Thymus (tissue), 11 donors: ENCODE data around the gene LYL1. TPM values are rescaled to one million over a fixed set of nuclear protein-coding genes. Genes with fewer than 3 reads are reported as not detected.

ENCODE experiments used
- DNase-seq, 9 donors: peaks; one replicate each; pipeline ENCODE4 v3.0.0-alpha.2; 2013; ENCODE audit warnings: low spot score in 9 of 9, low read depth in 6 of 9, missing footprints in 1 of 9
- H3K27ac ChIP-seq, 2 donors: one replicate each; pipeline ENCODE4 v1.5.1; 2013; ENCODE audit warnings: control low read depth in 1 of 2, low read depth in 1 of 2, low read length in 1 of 2, mild to moderate bottlenecking in 1 of 2, moderate library complexity in 1 of 2
- H3K27me3 ChIP-seq, 2 donors: one replicate each; pipeline ENCODE4 v1.5.1; 2013; ENCODE audit warnings: low read length in 1 of 2; ENCODE audit not compliant: control insufficient read depth in 2 of 2, insufficient read depth in 1 of 2
- H3K36me3 ChIP-seq, 2 donors: one replicate each; pipeline ENCODE4 v1.5.1; 2013; ENCODE audit warnings: low read length in 1 of 2, mild to moderate bottlenecking in 1 of 2, moderate library complexity in 1 of 2; ENCODE audit not compliant: control insufficient read depth in 2 of 2, insufficient read depth in 2 of 2
- H3K4me1 ChIP-seq, 2 donors: one replicate each; pipeline ENCODE4 v1.5.1; 2013; ENCODE audit warnings: low read length in 2 of 2; ENCODE audit not compliant: control insufficient read depth in 2 of 2, insufficient read depth in 2 of 2
- H3K4me3 ChIP-seq, 2 donors: one replicate each; pipeline ENCODE4 v1.5.1; 2013; ENCODE audit warnings: low read length in 2 of 2, control low read depth in 1 of 2, mild to moderate bottlenecking in 1 of 2
- H3K9me3 ChIP-seq, 2 donors: one replicate each; pipeline ENCODE4 v1.5.1; 2013; ENCODE audit warnings: low read length in 1 of 2, mild to moderate bottlenecking in 1 of 2; ENCODE audit not compliant: control insufficient read depth in 2 of 2, insufficient read depth in 1 of 2
- WGBS: extraction: QIAGEN DNeasy Blood & Tissue Kit; methylation state at CpG from one replicate; pipeline ENCODE4 v1.1.7; 2013; 5-methylcytosine and 5-hydroxymethylcytosine counted together
- polyA plus RNA-seq: library from polyadenylated mRNA; stranded (reverse); fragments of 200-250 nt; gene quantifications from one replicate; pipeline ENCODE4 v1.2.3, GENCODE V29; 2013
- total RNA-seq: library from RNA; stranded (reverse); fragments of 120-200 nt; gene quantifications from one replicate; pipeline ENCODE4 v1.2.4, GENCODE V29; 2013
- donor health status: healthy.

Gene LYL1
- total and polyA plus RNA-seq, 2 donors = 8.3 to 14.0 TPM

DNA sequence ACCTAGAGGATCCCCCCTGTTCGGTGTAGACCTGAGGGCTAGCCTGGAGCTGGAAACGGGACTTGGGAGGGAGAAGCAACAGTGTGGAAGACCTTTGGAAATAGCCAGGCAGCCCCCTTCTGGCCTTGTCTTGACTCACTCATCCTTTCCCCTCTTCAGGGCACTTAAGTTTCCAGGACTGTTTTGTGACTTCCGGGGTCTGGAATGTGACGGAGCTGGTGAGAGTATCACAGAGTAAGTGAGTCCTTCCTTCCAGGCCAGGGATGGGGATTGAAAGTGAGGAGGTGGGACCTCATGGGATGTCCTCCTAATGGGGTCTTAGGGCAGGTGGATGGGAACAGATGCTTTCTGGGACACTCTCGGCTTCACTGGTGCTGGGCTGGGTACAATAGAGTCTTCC lies 29.4 kb downstream of the LYL1 start:
- Histone ChIP-seq H3K27me3 (peaks cover 0 to 46% of the 10 kb centered on the region in 2 donors), H3K4me1 (peaks cover 0 to 25% of the 10 kb centered on the region in 2 donors), H3K9me3 (no peaks in the 10 kb centered on the region), H3K27ac (no peak overlapping the region), H3K4me3 (no peak overlapping the region), H3K36me3 (no peaks in the 10 kb centered on the region)
- no peak for DNase-seq
- WGBS = 95% methylated on average over 5 of the region's 5 CpGs

DNA sequence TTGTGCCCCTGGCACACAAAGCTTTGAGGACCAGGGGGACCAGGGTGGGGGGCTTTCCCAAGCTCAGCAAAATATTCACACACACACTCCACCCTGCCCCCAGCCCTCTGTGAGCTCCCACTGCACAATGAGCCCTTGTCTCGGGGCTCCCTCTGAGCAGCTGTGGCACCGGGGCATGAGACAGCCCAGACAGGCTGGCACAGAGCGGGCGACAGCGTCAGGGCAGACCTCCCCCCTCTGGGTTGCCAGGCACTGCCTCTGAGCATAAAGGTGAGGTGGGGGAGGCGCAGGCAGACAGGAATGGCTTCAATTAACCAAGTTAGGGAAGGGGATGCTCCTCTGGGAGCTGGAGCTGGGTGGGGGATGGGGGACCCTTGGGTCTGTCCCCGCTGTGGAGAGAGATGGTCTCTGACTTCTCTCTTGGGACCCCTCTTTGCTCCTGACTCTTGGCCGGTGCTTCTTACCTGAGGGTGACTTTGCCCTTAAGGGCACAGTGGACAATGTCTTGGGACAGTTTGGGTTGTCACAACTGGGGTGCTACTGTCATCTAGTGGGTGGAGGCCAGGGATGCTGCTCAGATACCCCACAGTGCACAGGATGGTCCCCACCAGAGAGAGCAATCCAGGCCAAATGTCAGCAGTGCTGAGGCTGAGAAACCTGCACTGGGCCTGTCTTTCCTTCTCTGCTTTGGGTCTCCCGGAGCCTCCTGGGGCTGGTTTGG lies 30.3 kb downstream of the LYL1 start:
- Histone ChIP-seq H3K36me3 (no peaks in the 10 kb centered on the region), H3K9me3 (no peaks in the 10 kb centered on the region), H3K27me3 (peaks cover 0 to 46% of the 10 kb centered on the region in 2 donors), H3K4me3 (no peak overlapping the region), H3K4me1 (peaks cover 0 to 16% of the 10 kb centered on the region in 2 donors), H3K27ac (no peak overlapping the region)
- DNase-seq = no peak
- WGBS = 91% methylated on average over 9 of the region's 9 CpGs

DNA sequence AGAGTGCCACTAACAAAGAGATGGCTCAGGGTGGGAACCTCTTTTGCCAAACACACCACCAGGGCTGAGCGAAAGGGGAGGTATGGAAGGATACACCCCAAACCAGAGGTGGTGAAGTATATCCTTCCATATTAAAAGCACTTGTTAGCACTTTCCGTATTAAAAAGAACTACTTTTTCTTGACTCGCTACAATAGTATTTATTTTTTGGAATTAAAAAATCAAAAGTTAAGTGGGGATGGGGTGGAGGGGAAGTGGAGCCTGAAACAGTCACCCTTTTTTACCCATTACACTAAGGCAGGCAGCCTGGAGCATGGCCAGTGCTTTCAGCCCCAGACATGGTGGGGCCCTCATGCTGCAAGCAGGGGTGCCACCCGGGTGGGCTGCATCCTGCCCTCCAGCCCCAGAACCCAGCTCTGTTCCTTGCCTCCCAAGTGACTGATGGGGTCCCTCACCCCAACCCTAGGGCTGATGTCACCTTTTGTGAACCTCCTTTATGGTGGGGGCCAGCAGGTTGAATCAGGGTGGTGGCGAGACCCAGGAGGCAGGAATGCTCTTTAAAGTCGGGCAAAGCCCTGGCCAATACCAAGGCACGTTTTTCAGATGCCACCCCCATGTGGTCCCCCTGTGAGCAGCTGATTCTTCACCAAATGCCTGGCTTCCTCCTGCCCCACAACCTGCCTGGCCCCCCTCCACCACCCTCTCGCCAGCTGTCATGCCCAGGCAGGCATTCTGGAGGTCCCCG lies 31.0 kb downstream of the LYL1 start:
- 67% methylated on average over 9 of the region's 9 CpGs for WGBS
- H3K9me3 ChIP-seq = no peaks in the 10 kb centered on the region
- DNase-seq = no peak
- no peaks in the 10 kb centered on the region for H3K36me3 ChIP-seq
- peaks cover 0 to 8% of the 10 kb centered on the region in 2 donors for H3K4me1 ChIP-seq
- no peak overlapping the region for H3K4me3 ChIP-seq
- no peak overlapping the region for H3K27ac ChIP-seq
- peaks cover 0 to 40% of the 10 kb centered on the region in 2 donors for H3K27me3 ChIP-seq

DNA sequence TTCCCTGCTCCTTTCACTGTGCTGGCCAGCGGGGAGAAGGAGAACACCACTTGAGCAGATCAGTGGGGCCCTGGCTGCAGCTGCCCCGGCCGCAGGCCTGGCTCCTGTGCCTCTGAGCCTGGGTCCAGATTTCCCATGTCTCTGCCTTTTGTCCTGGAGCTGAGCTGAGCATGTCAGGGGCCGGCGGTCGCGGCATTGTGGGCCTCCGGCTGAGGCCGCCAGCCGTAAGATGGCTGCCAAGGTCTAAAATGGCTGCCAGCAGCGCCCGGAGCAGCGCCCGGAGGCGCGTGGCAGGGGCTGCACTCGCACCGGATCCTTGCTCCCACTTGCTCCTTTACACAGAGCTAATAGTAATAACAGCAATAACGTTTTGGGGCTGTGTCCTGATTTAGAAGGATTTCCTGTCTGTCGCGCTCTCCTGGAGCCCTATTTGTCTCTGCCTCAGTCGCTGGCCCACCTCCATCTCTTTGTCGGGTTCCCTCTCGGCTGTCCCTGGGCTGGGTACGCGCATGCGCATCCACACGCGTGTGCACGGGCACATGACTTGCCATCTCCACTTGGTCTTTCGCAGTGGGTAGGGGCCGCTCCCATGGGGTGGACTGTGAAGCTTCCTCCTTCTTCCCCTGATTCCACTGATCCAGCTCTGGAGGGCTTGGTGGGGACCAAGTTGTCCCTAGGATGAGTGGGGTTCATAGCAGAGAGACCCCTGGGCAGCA lies 32.1 kb downstream of the LYL1 start:
- Histone ChIP-seq H3K9me3 (no peaks in the 10 kb centered on the region), H3K4me1 (peaks cover 0 to 3% of the 10 kb centered on the region in 2 donors), H3K4me3 (no peak overlapping the region)

DNA sequence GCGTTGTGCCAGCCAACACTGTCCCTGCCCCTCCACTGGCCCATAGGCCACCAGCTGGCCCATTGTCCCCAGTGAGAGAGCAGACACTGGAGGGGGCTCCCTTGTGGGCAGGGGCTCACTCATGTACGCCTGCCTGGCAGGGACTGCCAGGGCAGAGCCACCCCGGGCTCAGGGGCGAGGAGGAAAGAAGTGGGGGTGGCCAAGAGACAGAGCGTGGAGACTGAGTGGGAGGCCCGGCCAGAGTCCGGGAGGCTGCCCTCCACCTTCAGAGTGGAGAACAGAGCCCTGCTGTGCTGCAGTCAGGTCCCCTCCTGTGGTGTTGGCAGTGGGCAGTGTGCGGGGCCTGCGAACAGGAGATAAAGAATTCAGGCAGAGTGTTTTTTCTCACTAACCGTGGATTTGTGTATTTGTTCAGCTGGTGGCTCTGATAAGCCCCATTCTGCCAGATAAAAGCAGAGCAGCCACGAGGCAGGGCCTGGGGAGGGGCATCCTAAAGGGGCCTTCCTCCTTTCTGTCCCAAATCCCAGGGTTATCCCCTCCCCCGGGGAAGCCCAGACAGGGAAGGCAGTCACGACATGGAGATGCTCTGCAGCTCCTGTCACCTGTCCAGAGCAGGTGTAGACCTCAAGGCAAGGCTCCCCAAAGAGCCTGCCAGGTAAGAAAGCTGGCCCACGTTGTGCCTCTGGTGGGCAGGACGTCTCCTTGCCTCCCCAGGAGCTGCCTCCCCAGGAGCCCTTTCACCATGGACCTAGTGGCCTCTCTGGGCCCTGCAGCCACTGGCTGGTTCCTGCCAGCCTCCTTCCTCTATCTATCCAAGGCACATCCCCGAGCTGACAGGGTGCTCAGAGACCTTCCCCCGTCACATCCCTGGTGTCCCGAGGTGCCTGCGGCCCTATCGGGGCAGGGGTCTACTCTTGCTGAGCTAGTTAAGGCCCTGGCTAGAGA lies 33.0 kb downstream of the LYL1 start:
- no peak overlapping the region for H3K4me3 ChIP-seq
- no peaks in the 10 kb centered on the region for H3K9me3 ChIP-seq
- H3K4me1 ChIP-seq = peaks cover 0 to 3% of the 10 kb centered on the region in 2 donors
- 84% methylated on average over 20 of the region's 20 CpGs for WGBS
- no peak overlapping the region for H3K27ac ChIP-seq
- DNase-seq = no peak
- peaks cover 0 to 26% of the 10 kb centered on the region in 2 donors for H3K27me3 ChIP-seq
- no peaks in the 10 kb centered on the region for H3K36me3 ChIP-seq

More for the DNA sequence above, 32.1 kb downstream of the LYL1 start:
- DNase-seq = no peak
- H3K36me3 ChIP-seq = no peaks in the 10 kb centered on the region
- H3K27me3 ChIP-seq = peaks cover 0 to 31% of the 10 kb centered on the region in 2 donors
- 95% methylated on average over 32 of the region's 32 CpGs for WGBS
- no peak overlapping the region for H3K27ac ChIP-seq

DNA sequence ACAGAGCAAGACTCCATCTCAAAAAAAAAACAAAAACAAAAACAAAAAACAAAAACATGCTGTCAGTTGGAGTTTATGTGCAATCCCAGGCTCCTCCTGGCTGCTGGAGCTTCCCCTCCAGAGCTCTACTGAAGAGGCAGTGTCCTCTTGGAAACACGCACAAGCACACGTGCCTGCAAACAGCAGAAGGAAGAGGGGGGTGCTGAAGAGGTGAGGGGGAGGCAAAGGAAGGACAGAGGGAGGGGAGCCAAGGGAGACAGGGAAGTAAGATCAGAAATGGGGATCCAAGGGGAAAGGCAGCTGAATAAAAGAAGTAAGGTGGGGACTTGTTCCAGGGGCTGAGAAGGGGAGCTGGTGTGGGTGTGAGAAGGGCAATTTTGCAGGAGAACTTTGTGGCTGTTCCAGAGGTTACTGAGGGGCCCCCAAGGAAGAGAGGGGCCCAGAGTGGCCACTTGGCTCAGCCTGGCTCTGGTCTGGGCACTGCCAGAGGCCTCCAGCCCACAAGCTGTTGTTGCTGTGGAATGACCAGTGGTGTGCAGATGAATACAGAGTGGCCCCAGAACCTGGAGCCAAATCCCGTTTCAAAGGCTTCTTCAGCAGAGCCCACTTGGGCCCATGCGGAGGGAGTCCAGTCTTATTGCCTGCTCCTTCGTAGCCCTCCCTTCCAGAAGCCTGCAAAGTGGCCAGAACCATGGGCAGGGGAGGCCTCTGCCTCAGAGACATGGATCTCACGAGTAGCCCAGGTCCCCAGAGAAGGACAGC lies 34.4 kb downstream of the LYL1 start:
- Histone ChIP-seq H3K27ac (no peak overlapping the region), H3K4me1 (peaks cover 0 to 3% of the 10 kb centered on the region in 2 donors)
- DNase-seq = no peak

DNA sequence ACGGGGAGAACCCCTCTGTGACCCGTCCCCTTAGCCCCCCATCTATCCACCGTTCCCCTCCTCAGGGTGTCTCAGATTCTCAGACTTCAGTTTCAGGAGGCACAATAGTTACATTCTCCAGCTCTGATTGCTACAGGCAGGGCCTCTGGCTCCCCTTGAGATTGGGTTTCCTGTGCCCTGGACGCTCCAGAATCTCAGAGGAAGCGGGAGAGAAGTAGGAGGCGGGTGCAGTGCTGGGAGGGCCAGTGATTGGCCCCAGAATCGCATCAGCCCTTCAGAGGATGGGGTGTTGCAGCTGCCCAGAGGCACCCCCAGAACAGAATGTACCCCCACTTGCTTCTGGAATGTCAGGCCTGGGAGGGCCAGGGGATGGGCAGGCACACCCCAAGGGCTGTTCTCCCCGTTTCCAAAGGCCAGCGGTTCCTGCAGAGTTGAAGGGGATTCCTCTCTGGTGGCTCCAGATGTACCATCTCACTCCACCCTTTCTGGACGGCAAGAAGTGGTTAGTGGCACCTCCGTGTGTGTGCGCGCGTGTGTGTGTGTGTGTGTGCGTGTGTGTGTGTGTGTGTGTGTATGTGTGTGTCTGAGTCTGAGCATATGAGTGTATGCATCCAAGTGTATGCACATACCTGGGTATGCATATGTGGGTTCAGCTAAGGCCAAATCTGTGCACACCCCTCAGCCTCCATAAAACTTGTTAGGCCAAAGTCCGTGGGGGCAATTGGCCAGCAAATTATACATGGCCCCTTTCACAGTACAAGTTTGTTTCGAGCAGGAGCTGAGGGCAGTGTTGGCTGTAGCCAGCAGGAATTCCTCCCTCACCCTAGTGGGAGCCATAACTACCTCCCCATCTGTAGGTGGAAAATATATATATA lies 35.5 kb downstream of the LYL1 start:
- H3K9me3 ChIP-seq = no peaks in the 10 kb centered on the region
- no peak overlapping the region for H3K4me3 ChIP-seq
- DNase-seq = no peak
- 92% methylated on average over 17 of the region's 17 CpGs for WGBS
- H3K27ac ChIP-seq = no peak overlapping the region
- peaks cover 0 to 40% of the 10 kb centered on the region in 2 donors for H3K27me3 ChIP-seq
- peaks cover 0 to 3% of the 10 kb centered on the region in 2 donors for H3K4me1 ChIP-seq
- no peaks in the 10 kb centered on the region for H3K36me3 ChIP-seq

More for the DNA sequence above, 34.4 kb downstream of the LYL1 start:
- no peaks in the 10 kb centered on the region for H3K9me3 ChIP-seq
- H3K27me3 ChIP-seq = peaks cover 0 to 35% of the 10 kb centered on the region in 2 donors
- WGBS = 92% methylated on average over 6 of the region's 6 CpGs
- H3K4me3 ChIP-seq = no peak overlapping the region
- H3K36me3 ChIP-seq = no peaks in the 10 kb centered on the region
